KMS-11 (cell line): ENCODE results near the gene WRNIP1.

Experiments used
- H2AFZ ChIP-seq: fragments of 200-600 bp; sonication (generic); 2 replicates; pipeline ENCODE4 v1.6.1; 2016; ENCODE audit warnings: antibody characterized with exemption, mixed run types, low read depth
- H3K27ac ChIP-seq: fragments of 200-600 bp; sonication (generic); 2 replicates; pipeline ENCODE4 v1.6.1; 2016; ENCODE audit warnings: mild to moderate bottlenecking, mixed run types
- H3K27me3 ChIP-seq: fragments of 200-600 bp; sonication (generic); 2 replicates; pipeline ENCODE4 v1.6.1; 2017; ENCODE audit warnings: mild to moderate bottlenecking, low read depth, mixed run types, moderate library complexity; ENCODE audit not compliant: insufficient read depth
- H3K36me3 ChIP-seq: fragments of 200-600 bp; sonication (generic); 2 replicates; pipeline ENCODE4 v1.6.1; 2017; ENCODE audit warnings: mild to moderate bottlenecking, mixed run types; ENCODE audit not compliant: insufficient read depth
- H3K4me1 ChIP-seq: fragments of 200-600 bp; sonication (generic); 2 replicates; pipeline ENCODE4 v1.6.1; 2016; ENCODE audit warnings: mild to moderate bottlenecking, low read depth, mixed run types; ENCODE audit not compliant: poor library complexity, severe bottlenecking
- H3K4me2 ChIP-seq: fragments of 200-600 bp; sonication (generic); 2 replicates; pipeline ENCODE4 v1.7.0; 2016; ENCODE audit warnings: mild to moderate bottlenecking, mixed run types
- H3K4me3 ChIP-seq: fragments of 200-600 bp; sonication (generic); IDR thresholded peaks from 2 replicates; pipeline ENCODE4 v1.6.1; 2017; ENCODE audit warnings: low read depth, low read length, mixed read lengths; ENCODE audit not compliant: insufficient read depth
- H3K79me2 ChIP-seq: fragments of 200-600 bp; sonication (generic); 2 replicates; pipeline ENCODE4 v1.6.1; 2016; ENCODE audit warnings: low read depth, mixed run types; ENCODE audit not compliant: insufficient read depth
- H3K9ac ChIP-seq: fragments of 200-600 bp; sonication (generic); 2 replicates; pipeline ENCODE4 v1.6.1; 2016; ENCODE audit warnings: mild to moderate bottlenecking, mixed run types
- H4K20me1 ChIP-seq: fragments of 200-600 bp; sonication (generic); 2 replicates; pipeline ENCODE4 v1.6.1; 2016; ENCODE audit warnings: mild to moderate bottlenecking, mixed run types; ENCODE audit not compliant: insufficient read depth
- TF ChIP-seq, protein P1 (sequence below): fragments of 200-600 bp; sonication (generic); conservative IDR thresholded peaks from 2 replicates; pipeline ENCODE4 v1.6.1; 2017; ENCODE audit warnings: low read depth, mild to moderate bottlenecking, antibody characterized with exemption, low read length, moderate library complexity, mixed read lengths

WRNIP1 gene

GRCh38 chr6:2765166-2765895, at the start of gene WRNIP1:
WRNIP1 (plus strand) TSS chr6:2765393; CDS start chr6:2765623, 230 bp downstream.
- Histone ChIP-seq H3K27ac (peak within 1 kb of the TSS; percentile 75), H3K36me3 (no peaks in the 10 kb centered on the region), H3K9ac (peak within 1 kb of the TSS; percentile 85), H4K20me1 (peaks cover 16% of the 10 kb centered on the region; the same call in 1 of the 2 replicates), H2AFZ (peak within 1 kb of the TSS; percentile 87), H3K4me2 (peak within 1 kb of the TSS; percentile 99), H3K4me1 (peaks cover 33% of the 10 kb centered on the region), H3K79me2 (peaks cover 42% of the 10 kb centered on the region), H3K27me3 (no peaks in the 10 kb centered on the region), H3K4me3 (no peak within 1 kb of the TSS)
- TF ChIP-seq, protein P1, sequence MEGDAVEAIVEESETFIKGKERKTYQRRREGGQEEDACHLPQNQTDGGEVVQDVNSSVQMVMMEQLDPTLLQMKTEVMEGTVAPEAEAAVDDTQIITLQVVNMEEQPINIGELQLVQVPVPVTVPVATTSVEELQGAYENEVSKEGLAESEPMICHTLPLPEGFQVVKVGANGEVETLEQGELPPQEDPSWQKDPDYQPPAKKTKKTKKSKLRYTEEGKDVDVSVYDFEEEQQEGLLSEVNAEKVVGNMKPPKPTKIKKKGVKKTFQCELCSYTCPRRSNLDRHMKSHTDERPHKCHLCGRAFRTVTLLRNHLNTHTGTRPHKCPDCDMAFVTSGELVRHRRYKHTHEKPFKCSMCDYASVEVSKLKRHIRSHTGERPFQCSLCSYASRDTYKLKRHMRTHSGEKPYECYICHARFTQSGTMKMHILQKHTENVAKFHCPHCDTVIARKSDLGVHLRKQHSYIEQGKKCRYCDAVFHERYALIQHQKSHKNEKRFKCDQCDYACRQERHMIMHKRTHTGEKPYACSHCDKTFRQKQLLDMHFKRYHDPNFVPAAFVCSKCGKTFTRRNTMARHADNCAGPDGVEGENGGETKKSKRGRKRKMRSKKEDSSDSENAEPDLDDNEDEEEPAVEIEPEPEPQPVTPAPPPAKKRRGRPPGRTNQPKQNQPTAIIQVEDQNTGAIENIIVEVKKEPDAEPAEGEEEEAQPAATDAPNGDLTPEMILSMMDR: no peak; the same call in 1 of the 2 replicates

DNA sequence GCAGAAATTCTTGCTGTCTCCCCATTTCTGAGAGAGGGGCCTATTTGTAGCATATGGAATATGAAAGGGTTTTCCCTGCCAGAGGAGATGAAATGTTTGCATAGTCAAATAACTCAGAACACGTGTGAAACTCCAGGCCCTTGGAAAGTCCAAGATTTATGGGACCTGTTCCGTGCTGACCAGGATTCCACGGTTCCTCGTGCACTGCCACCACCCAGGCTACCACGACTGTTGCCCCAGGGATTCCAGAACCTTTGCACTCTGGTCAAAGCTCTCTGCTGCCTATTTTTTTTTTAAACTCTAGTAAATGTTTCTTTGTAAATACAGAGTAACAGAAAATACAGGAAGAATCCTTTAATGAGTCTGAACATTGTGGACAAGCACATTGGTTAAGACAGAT, 49.5 kb upstream of the WRNIP1 start:
- no peak overlapping the region for H2AFZ ChIP-seq
- TF ChIP-seq, protein P1: no peak
- no peak overlapping the region for H3K27ac ChIP-seq

DNA sequence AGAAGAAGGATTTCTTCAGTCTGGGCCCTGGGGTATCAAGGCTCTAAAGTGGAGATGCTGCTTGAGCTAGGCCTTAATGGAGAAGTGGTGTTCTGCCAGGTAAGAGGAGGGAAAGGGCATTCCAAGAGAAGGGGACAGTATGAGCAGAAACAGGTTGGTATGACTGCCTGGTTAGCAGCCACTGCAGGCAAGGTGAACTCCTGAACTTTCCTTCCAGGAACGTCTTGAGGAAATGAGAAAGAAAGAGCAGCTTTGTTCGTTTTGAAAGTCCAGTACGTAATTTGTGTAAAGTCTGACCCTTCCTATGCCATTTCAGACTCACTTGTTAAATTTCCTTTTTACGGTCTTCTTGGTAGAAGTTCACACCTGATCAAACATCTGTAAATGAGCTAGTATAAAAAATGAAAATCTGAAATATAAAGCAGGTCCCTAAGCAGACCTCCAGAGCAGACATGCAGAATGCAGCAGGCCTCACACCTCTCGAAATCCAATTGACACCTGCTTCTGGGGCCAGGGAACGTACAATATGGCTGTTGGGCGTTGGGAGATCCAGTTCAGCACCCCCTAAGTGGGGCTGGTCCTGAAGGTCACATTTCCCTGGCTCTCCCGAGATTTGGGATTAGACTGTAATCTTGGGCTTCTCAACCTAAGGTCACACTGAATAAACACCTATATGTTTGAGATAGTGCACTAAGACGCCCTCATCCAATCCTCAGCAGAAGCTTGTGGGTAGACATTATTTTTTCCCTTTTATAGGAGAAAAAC, 48.1 kb upstream of the WRNIP1 start:
- H3K79me2 ChIP-seq: no peaks in the 10 kb centered on the region

More for the DNA sequence above, 49.5 kb upstream of the WRNIP1 start:
- H3K36me3 ChIP-seq: no peaks in the 10 kb centered on the region
- no peaks in the 10 kb centered on the region for H3K79me2 ChIP-seq
- H3K27me3 ChIP-seq: no peaks in the 10 kb centered on the region
- H3K4me2 ChIP-seq: no peak overlapping the region
- no peaks in the 10 kb centered on the region for H4K20me1 ChIP-seq
- no peaks in the 10 kb centered on the region for H3K4me1 ChIP-seq
- no peak overlapping the region for H3K4me3 ChIP-seq
- no peak overlapping the region for H3K9ac ChIP-seq

DNA sequence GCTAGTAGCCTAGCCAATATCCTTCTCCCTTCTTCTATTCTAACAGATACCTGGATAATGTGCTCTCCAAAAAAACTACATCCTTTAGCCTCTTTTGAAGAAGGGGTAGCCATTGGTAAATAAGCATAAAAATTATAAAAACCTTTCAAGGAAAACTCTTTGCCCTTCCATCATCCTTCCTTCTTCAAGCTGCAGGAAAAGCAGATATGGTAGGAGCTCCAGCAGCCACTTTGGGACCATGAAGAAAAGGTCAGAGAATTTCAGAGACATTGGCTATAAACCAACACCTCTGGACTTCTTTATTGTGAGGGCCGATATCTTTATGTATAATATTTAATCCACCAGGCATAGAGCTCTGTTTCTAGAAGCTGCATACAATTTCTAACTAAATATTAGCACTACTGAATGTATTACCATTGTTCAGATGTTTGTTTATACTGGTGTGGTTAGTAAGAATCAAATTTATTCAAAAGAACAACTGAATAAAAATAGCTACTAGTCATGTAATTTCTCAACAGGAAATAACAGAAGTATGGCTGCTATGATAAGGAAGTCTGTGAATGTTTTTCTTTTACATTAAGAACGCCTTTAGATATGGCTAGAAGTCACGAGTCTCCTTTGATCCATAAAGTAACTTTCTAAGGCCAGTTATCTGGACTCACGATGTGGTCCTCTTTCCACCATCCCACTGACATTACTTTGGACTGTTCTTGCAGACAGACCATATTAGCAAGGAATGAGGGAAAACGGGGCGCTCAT, 46.7 kb upstream of the WRNIP1 start:
- H4K20me1 ChIP-seq: no peaks in the 10 kb centered on the region
- H3K4me1 ChIP-seq: no peaks in the 10 kb centered on the region
- H2AFZ ChIP-seq: no peak overlapping the region
- H3K27me3 ChIP-seq: no peaks in the 10 kb centered on the region
- no peaks in the 10 kb centered on the region for H3K79me2 ChIP-seq
- H3K4me2 ChIP-seq: no peak overlapping the region
- H3K9ac ChIP-seq: no peak overlapping the region
- no peak overlapping the region for H3K27ac ChIP-seq
- no peaks in the 10 kb centered on the region for H3K36me3 ChIP-seq
- no peak overlapping the region for H3K4me3 ChIP-seq
- TF ChIP-seq, protein P1: no peak

More for the DNA sequence above, 48.1 kb upstream of the WRNIP1 start:
- Histone ChIP-seq H2AFZ (no peak overlapping the region), H3K27ac (no peak overlapping the region), H4K20me1 (no peaks in the 10 kb centered on the region), H3K4me2 (no peak overlapping the region), H3K4me1 (no peaks in the 10 kb centered on the region), H3K4me3 (no peak overlapping the region), H3K9ac (no peak overlapping the region), H3K36me3 (no peaks in the 10 kb centered on the region), H3K27me3 (no peaks in the 10 kb centered on the region)
- TF ChIP-seq, protein P1: no peak
